Spinal cord (tissue), 10 donors: ENCODE measurements around the gene PLP2. TPM values are rescaled to one million over a fixed set of nuclear protein-coding genes. Genes with fewer than 3 reads are reported as not detected.
"Not testable (repeated sequence)": the region's sequence is repeated elsewhere in the genome, so short reads cannot be mapped to it uniquely, and the experiment has no call there.

Experiments used
- DNase-seq, 6 donors: peaks; one replicate each; pipeline versions ENCODE4 v3.0.0 to v3.0.0-alpha.2; 2013 to 2015; ENCODE audit warnings: low spot score in 6 of 6, low read depth in 4 of 6
- H3K27ac ChIP-seq: one replicate; pipeline ENCODE4 v1.5.1; 2013; ENCODE audit warnings: low read depth, low read length, control low read depth
- H3K27me3 ChIP-seq: one replicate; pipeline ENCODE4 v1.6.1; 2013; ENCODE audit warnings: low read length; ENCODE audit not compliant: control insufficient read depth, insufficient read depth
- H3K36me3 ChIP-seq: one replicate; pipeline ENCODE4 v1.6.1; 2013; ENCODE audit warnings: low read length; ENCODE audit not compliant: control insufficient read depth, insufficient read depth
- H3K4me1 ChIP-seq: one replicate; pipeline ENCODE4 v1.6.1; 2013; ENCODE audit warnings: low read length; ENCODE audit not compliant: control insufficient read depth, insufficient read depth
- H3K4me3 ChIP-seq: one replicate; pipeline ENCODE4 v1.5.1; 2013; ENCODE audit warnings: low read depth, low read length, control low read depth
- H3K9me3 ChIP-seq: one replicate; pipeline ENCODE4 v1.6.1; 2013; ENCODE audit warnings: low read length; ENCODE audit not compliant: control insufficient read depth, insufficient read depth
- WGBS: methylation state at CpG from one replicate; pipeline ENCODE4 v1.1.5; 2013; ENCODE audit warnings: missing lambda C conversion rate; ENCODE audit not compliant: insufficient coverage; 5-methylcytosine and 5-hydroxymethylcytosine counted together
- long read RNA-seq, 4 donors: transcript quantifications; one replicate each; lab custom pipeline, GENCODE V29; 2026
- polyA plus RNA-seq, 2 donors: library from polyadenylated mRNA; unstranded; fragments of 120-200 nt; gene quantifications; one replicate each; pipeline ENCODE4 v1.2.1, GENCODE V29; 2013; ENCODE audit not compliant: insufficient read length in 2 of 2
- total RNA-seq, 2 donors: library from RNA; depleted of rRNA in 1 of 2; stranded (reverse); fragments of 120-200 nt in 1 of 2; fragments of >200 nt in 1 of 2; gene quantifications; one replicate each; pipeline versions ENCODE4 v1.2.3 to v1.2.4, GENCODE V29; 2013 to 2014
- donor health status: healthy.

Gene PLP2, protein sequence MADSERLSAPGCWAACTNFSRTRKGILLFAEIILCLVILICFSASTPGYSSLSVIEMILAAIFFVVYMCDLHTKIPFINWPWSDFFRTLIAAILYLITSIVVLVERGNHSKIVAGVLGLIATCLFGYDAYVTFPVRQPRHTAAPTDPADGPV
- total RNA-seq (10 to 100 TPM in 1 of 2 donors, 1 to 10 TPM in 1; 3.6 to 26.1 TPM), polyA plus RNA-seq (10 to 100 TPM; 11.9 to 22.8 TPM)
- long read RNA-seq, donor 1, transcript PLP2-202 (5 exons, 1,079 nt), result major isoform, 12 of 12 reads
- long read RNA-seq, donor 1, partial matches to known transcripts, result 0 of 12 reads
- long read RNA-seq, donor 1, other reads (novel, unspliced or antisense), result 0 of 12 reads
- long read RNA-seq, donor 2, transcript PLP2-202 (5 exons, 1,079 nt), result major isoform, 5 of 5 reads
- long read RNA-seq, donor 2, partial matches to known transcripts, result 0 of 5 reads
- long read RNA-seq, donor 2, other reads (novel, unspliced or antisense), result 0 of 5 reads
- long read RNA-seq, donor 3, transcript PLP2-202 (5 exons, 1,079 nt), result major isoform, 7 of 7 reads
- long read RNA-seq, donor 3, partial matches to known transcripts, result 0 of 7 reads
- long read RNA-seq, donor 3, other reads (novel, unspliced or antisense), result 0 of 7 reads
- long read RNA-seq, donor 4, transcript PLP2-202 (5 exons, 1,079 nt), result major isoform, 33 of 33 reads
- long read RNA-seq, donor 4, partial matches to known transcripts, result 0 of 33 reads
- long read RNA-seq, donor 4, other reads (novel, unspliced or antisense), result 0 of 33 reads

DNA sequence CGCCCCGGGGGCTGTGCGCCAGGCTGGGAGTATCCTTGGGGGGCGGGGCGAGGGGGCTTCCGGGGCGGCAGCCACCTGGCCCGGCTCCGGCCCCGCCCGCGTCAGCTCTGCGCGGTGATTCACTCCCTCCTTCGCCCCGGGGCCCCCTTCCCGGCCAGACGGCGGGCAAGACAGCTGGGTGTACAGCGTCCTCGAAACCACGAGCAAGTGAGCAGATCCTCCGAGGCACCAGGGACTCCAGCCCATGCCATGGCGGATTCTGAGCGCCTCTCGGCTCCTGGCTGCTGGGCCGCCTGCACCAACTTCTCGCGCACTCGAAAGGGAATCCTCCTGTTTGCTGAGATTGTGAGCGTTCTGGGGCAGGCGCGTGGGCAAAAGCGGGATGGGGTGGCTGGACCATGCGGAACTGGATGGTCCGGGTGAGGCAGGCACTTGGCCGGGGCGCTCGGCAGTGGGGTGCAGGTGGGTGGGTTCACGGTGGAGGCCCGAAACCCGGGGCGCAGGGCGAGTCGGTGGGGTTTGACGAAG lies at the start of gene PLP2:
Gene PLP2, plus strand, starts transcription at position 147 of the 528 bp plus-strand sequence. Its CDS starts 103 bp downstream, at position 250.
- H3K9me3 ChIP-seq, result peaks cover 3% of the 10 kb centered on the region
- DNase-seq, result peak in 2 of 6 donors; percentile 26 to 44

DNA sequence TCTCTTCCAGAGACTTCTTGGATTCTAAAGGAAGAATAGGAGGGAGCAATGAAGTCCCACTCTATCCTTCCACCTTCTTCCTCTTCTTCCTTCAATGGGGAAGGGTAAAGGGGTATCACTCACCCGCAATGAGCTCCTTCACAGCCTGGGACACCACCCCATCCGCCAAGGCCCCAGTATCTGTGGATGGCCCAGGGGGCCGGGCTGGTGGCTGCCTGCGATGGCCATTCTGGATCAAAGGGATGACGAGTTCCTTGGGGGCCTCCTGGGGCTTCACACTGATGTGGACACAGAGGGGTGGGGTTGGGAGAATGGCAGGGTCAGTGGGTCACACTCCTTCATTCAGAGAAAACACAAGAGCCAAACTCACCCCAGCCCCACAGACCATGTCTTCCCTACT lies 49.2 kb upstream of the PLP2 start:
- WGBS, result 80% methylated on average over 2 of the region's 5 CpGs

More for the DNA sequence above, at the start of gene PLP2:
- Histone ChIP-seq H3K36me3 (peaks cover 6% of the 10 kb centered on the region), H3K27ac (peak within 1 kb of the TSS; percentile 61), H3K27me3 (peaks cover 3% of the 10 kb centered on the region), H3K4me1 (peaks cover 15% of the 10 kb centered on the region), H3K4me3 (peak within 1 kb of the TSS; percentile 56)
- 20% methylated on average over 43 of the region's 46 CpGs for WGBS

DNA sequence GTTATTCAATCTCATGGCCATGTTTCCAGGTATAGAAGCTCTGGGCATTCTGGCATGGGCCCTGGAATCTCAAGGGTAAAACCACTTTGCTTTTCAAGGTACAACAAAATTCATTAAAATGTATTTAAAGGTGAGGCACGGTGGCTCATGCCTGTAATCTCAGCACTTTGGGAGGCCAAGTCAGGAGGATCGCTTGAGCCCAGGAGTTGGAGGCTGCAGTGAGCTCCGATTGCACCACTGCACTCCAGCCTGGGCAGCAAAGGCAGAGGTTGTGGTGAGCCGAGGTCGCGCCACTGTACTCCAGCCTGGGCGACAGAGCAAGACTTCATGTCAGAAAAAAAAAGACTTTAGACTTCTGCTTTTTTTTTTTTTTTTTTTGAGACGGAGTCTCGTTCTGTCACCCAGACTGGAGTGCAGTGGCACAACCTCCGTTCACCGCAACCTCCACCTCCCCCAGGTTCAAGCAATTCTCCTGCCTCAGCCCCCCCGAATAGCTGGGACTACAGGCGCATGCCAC lies 43.9 kb upstream of the PLP2 start:
- not testable (repeated sequence) for H3K4me3 ChIP-seq, H3K4me1 ChIP-seq, H3K27ac ChIP-seq, DNase-seq, H3K36me3 ChIP-seq, H3K27me3 ChIP-seq, H3K9me3 ChIP-seq
- 78% methylated on average over 5 of the region's 13 CpGs for WGBS

More for the DNA sequence above, 49.2 kb upstream of the PLP2 start:
- Histone ChIP-seq H3K4me3 (peak overlapping the region; percentile 83), H3K9me3 (no peaks in the 10 kb centered on the region), H3K4me1 (peaks cover 12% of the 10 kb centered on the region), H3K27ac (no peak overlapping the region), H3K27me3 (no peaks in the 10 kb centered on the region), H3K36me3 (peaks cover 35% of the 10 kb centered on the region)
- no peak for DNase-seq

DNA sequence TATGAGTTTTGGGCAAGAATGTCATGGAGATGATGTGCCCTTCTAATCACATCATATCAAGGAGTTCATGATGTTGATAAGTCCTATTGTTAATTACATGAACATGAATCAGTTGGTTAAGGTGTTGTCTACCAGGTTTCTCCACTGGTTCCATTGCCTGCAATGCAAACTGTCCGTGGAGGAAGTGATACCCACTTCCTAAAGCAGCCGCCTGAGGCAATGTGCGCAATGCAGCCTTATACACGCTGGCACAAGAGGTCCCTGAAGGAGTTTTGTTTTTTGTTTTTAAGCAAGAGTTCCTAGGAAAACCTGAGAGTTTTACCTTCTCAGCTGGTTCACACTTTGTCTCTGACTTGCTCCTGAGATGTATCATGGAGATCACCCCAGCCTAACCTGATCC lies 42.3 kb upstream of the PLP2 start:
- DNase-seq, result no peak
- 70% methylated on average over 3 of the region's 4 CpGs for WGBS
- Histone ChIP-seq H3K27me3 (no peaks in the 10 kb centered on the region), H3K4me1 (no peaks in the 10 kb centered on the region), H3K27ac (no peak overlapping the region), H3K9me3 (no peaks in the 10 kb centered on the region), H3K36me3 (no peaks in the 10 kb centered on the region), H3K4me3 (no peak overlapping the region)

DNA sequence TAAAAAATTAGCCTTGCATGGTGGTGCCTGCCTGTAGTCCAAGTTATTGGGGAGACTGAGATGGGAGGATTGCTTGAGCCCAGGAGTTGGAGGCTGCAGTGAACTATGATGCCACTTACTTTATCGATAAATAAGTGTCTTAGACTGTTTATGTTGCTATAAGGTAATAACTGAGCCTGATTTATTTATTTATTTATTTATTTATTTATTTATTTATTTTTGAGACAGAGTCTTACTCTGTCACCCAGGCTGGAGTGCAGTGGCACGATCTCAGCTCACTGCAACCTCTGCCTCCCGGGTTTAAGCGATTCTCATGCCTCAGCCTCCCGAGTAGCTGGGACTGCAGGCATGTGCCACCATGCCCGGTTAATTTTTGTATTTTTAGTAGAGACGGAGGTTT lies 39.4 kb upstream of the PLP2 start:
- not testable (repeated sequence) for H3K27me3 ChIP-seq, H3K27ac ChIP-seq, H3K4me3 ChIP-seq, H3K9me3 ChIP-seq, DNase-seq, H3K4me1 ChIP-seq, H3K36me3 ChIP-seq
- WGBS, result 92% methylated on average over 5 of the region's 7 CpGs

DNA sequence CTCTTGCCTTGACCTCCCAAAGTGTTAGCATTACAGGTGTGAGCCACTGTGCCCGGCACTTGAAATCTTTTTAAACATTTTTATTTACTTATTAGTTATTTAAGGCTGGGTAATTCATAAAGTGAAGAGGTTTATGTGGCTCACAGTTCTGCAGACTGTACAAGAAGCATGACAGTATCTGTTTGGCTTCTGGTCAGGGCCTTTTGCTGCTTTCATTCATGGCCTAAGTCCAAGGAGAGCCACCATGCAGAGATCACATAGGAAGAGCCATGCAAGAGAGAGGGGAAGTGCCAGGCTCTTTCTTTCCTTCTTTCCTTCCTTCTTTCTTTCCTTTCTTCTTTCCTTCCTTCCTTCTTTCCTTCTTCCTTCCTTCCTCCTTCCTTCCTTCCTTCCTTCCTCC lies 37.9 kb upstream of the PLP2 start:
- DNase-seq, result no peak
- no CpG with 5 or more reads among the region's 1 CpG for WGBS

DNA sequence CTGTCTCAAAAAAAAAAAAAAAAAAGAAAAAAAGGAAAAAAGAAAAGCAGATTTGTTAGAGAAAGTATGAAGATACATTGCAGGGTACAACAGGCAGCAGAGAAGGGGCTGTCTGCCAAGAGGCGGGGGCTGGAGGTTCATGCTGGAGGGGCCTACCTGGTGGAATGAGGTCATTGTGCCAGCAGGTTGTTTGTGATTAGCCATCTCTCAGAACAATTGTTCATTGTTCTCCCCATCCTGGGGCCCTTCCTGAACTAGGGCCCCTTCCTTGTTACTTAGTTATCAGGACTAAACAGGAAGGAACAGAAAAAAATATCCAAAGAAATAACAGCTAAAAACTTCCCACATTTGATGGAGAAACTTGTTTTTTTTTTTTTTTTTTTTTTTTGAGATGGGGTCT lies 34.2 kb upstream of the PLP2 start:
- no peaks in the 10 kb centered on the region for H3K27me3 ChIP-seq
- no peak for DNase-seq
- no peak overlapping the region for H3K4me3 ChIP-seq
- H3K9me3 ChIP-seq, result no peaks in the 10 kb centered on the region
- WGBS, result 100% methylated on average over 1 of the region's 1 CpG
- H3K27ac ChIP-seq, result no peak overlapping the region
- no peaks in the 10 kb centered on the region for H3K4me1 ChIP-seq
- no peaks in the 10 kb centered on the region for H3K36me3 ChIP-seq

More for the DNA sequence above, 37.9 kb upstream of the PLP2 start:
- Histone ChIP-seq H3K4me1 (no peaks in the 10 kb centered on the region), H3K27me3 (no peaks in the 10 kb centered on the region), H3K27ac (no peak overlapping the region), H3K4me3 (no peak overlapping the region), H3K9me3 (no peaks in the 10 kb centered on the region), H3K36me3 (no peaks in the 10 kb centered on the region)

DNA sequence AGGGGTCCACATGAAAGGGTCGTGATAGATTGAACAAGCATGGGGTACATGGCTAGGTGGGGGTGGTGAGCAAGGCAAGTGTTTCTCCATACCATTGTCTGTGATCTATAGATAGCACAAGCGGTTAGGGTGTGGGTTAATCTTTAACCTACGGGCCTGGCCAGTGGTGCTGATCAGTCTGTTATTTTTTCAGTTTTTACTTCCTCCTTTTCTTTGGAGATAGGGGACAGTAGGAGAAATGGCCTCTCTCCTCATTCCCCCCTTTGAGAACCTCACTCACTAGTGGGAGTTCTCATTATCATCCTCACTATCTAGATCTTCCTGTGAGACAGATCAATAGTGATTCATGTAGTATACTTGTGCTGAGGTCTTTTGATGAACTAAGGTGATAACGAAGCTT lies 32.0 kb upstream of the PLP2 start:
- H3K4me3 ChIP-seq, result no peak overlapping the region
- H3K27me3 ChIP-seq, result no peaks in the 10 kb centered on the region
- no peaks in the 10 kb centered on the region for H3K36me3 ChIP-seq
- 83% methylated on average over 1 of the region's 4 CpGs for WGBS
- H3K27ac ChIP-seq, result no peak overlapping the region
- no peak for DNase-seq
- no peaks in the 10 kb centered on the region for H3K9me3 ChIP-seq
- H3K4me1 ChIP-seq, result no peaks in the 10 kb centered on the region

DNA sequence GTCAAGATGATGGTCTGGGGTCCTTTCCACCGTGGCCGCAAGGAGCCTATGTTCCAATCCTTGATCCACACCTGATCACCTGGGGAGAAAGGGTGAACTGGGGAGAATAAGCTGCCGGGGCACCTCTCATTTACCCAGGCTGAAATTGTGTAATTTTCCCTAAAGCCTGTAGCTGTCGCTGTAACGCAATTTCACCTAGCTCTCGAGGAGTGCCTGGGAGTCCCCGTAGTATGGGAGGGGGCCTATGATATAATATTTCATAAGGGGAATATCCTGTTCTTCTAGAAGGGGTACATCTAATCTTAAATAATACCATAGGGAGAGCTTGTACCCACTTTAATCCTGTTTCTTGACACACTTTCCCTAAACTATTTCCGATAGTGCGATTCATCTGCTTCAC lies 29.4 kb upstream of the PLP2 start:
- not testable (repeated sequence) for H3K27me3 ChIP-seq, H3K9me3 ChIP-seq, H3K27ac ChIP-seq, H3K4me3 ChIP-seq, H3K4me1 ChIP-seq, H3K36me3 ChIP-seq
- peak in 1 of 6 donors; percentile 12 for DNase-seq
- 20% methylated on average over 2 of the region's 9 CpGs for WGBS
